ENCODE measurements around the gene NOD2.

The NOD2 gene

DNA sequence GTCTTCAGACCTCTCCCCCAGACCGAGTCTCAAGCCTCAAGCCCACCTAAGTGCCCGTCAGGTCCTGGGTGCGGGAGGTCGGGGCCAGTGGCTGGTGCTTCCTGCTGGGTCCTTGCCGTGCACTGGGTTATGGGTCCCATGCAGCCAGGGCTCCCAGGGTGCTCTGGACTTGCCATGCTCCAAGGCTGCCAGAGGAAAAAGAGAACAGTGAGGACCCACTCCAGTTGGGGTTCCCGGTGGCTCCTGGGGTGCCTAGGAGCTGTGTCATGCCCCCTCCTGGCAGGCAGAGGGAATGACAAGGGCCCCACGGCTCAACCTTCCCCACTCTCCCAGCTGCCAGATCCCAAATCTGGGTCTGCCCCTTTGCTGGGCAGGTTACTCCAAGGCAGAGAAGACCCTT lies 16.1 kb upstream of the NOD2 start:
- TF ChIP-seq GATA2 (IDR thresholded peaks at IDR 0.05; ENCODE audit: low read depth, low read length) = no peak
- TF ChIP-seq GATA3 (IDR thresholded peaks at IDR 0.05; ENCODE audit: low read depth, low read length) = no peak

DNA sequence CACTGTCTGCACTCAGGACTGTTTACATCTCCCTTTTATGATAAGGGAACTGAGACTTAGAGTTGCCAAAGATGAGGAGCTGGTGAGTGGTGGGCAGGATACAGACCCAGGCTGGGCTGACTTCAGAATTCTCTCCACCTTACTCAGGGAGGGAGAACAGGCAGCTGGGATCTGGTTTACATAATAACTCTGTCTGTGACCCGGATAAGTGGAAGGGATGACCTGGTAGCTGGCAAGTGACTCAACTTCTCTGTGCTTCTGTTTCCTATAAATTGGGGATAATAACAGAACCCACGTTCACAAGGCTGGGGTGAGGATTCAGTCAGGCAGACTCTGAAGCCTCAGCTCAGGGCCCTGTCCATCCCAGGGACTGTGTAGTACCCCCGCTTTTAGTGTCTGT lies 14.9 kb upstream of the NOD2 start:
- TF ChIP-seq GATA2 (IDR thresholded peaks at IDR 0.05; ENCODE audit: low read depth, low read length) = no peak
- no peak for TF ChIP-seq GATA3 (IDR thresholded peaks at IDR 0.05; ENCODE audit: low read depth, low read length)

DNA sequence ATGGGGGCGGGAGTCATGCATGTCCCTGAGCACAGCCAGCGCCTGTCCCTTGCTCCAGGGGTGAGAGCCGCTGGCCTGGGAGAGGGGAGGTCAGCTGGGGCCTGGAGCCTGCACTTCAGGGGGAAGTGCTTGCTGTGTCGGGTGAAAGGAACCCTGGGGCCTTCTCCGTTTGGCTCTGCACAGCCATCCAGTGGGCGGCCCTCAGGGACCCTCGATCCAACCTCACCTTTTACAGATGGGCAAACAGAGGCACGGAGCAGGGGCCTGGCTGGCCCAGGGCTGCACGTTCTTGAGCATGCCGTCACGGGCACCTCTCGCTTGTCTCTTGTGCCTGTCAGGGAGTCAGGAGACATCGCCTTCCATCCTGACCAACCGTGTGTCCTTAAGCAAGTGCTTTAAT lies 14.1 kb upstream of the NOD2 start:
- TF ChIP-seq GATA3 (IDR thresholded peaks at IDR 0.05; ENCODE audit: low read depth, low read length) (no peak), GATA2 (IDR thresholded peaks at IDR 0.05; ENCODE audit: low read depth, low read length) (no peak)

DNA sequence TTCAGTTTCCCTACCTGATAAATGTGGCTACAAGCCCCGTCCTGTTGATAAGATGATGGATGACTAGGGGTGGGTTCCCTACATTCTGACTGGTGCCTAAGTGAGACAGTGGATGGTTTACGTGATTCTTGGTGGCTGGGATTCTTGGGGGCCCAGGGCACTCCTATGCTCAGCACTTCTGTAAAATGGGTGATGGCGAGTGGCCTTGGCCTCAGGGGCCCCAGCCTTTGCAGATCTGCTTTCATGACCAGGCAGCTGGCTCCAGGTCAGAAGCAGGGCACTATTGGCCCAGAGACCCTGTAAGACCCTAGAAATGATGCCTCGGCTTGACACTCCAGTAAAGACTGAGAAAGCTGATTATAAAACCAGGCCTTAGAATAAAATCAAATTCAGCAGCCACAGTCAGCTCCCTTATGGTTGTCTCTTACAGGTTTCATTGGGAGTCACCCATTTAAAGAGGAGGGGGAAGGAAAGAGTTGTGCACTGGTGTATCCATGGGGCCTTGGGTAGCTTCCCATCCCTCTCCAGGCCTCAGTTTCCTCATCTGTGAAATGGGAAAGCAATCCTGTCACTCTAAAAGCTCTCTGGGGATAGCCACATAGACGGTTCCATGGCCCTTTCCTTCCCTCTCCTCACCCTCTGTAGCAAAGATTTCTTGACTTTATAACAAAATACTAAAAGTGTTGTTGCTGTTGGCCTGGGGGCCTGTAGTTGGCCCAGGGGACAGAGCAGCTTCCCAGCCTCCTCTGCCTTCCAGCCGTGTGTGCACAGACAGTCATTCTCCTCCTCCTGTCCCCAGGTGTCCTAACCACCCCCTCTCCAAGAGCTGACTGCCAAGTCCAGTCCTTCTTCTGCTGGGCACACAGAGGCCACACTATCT lies 13.5 kb upstream of the NOD2 start:
- TF ChIP-seq GATA2 (IDR thresholded peaks at IDR 0.05; ENCODE audit: low read depth, low read length) = no peak
- no peak for TF ChIP-seq GATA3 (IDR thresholded peaks at IDR 0.05; ENCODE audit: low read depth, low read length)

DNA sequence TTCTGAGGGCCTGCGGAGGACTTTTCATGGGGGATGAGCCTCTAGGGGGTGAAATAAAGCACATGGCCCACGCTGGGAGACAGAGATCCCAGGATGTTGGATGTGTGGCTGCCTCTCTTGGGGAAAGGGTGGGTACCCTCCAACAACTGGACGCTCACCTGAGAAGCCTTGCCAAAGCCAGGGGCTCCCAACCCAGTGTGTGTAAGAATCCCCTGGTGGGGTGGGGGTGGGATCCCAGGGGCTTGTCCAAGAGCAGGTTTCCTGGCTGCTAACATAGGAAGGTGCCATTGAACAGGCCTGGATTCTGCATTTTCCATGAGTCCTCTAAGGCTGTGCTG lies 12.9 kb upstream of the NOD2 start:
- no peak for TF ChIP-seq GATA2 (IDR thresholded peaks at IDR 0.05; ENCODE audit: low read depth, low read length)
- TF ChIP-seq GATA3 (IDR thresholded peaks at IDR 0.05; ENCODE audit: low read depth, low read length) = no peak

DNA sequence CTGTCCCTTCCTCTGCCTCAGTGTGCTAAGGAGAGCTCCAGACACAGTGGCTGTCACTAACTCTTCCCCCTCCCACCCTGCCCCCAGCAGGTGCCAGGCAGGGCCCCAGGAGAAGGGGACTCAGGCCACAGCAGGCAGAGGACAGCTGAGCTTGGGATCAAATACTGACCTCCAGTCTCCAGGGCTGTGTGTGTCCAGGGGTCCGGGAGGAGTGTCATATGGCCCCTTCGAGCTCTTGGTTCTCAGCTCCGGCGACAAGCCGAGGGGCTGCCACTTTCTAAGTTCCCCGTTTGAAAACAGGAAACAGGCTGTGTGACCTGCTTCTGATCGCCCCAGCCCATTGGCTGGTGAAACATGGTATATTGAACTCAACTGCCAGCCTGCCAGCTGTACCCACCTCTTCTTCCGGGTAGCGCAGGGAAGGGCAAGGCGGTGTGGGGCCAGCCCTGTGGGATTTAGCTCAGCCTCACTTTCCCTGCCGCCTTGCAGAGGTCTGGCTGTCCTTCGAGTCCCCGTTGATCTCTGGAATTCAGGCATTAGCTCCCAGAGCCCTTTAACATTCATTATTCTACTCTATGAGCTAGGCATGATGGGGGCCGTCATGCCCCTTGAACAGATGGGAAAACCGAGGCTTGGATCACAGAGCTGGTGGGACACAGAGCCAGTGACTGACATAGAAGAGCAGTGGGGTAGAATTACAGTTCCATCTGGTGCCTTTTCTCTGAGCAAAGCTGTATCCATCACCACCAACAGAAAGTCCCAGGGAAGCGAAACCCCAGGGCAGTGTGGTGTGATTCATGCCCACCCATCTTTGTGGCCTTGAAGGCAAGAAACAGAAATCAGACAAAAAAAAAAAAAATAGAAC lies 12.2 kb upstream of the NOD2 start, which contains the start of gene SNX20:
TSS of gene SNX20 (minus strand) at position 292 of the 865 bp plus-strand sequence. CDS start 3,786 bp downstream, outside the sequence.
- TF ChIP-seq GATA3 (IDR thresholded peaks at IDR 0.05; ENCODE audit: low read depth, low read length) (no peak), GATA2 (IDR thresholded peaks at IDR 0.05; ENCODE audit: low read depth, low read length) (no peak)

DNA sequence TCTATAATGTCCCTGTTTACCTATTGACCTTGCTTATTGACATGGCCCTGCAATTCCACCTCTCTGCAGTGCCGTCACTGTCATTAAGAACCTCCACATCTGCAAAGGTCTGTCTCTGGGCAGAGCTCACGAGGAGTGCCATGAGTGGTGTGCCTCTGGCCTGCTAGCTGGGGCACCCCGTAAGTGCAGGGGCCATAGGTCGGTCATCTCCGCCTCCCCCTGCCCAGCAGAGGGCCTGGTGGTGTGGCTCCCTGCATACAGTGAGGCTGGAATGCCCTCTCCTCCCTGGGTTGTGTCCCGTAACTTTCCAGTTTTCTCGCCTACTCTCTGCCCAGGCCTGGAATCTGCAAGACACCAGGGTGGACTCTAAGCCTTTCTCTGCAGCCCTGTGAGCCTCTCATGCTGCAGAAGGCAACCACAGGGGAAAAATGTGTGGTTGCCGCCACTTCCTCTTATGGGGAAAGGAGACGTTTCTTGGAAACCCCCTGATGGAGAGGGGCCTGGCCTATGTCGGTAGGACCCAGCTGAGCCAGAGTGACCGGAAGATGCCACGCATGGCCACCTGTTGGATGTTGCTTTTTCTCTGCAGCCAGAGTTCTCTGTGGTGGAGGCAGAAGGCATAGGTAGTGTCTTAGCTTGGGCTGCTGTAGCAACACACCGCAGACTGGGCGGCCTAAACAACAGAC lies 9.6 kb upstream of the NOD2 start:
- TF ChIP-seq GATA2 (IDR thresholded peaks at IDR 0.05; ENCODE audit: low read depth, low read length) (no peak), GATA3 (IDR thresholded peaks at IDR 0.05; ENCODE audit: low read depth, low read length) (no peak)

DNA sequence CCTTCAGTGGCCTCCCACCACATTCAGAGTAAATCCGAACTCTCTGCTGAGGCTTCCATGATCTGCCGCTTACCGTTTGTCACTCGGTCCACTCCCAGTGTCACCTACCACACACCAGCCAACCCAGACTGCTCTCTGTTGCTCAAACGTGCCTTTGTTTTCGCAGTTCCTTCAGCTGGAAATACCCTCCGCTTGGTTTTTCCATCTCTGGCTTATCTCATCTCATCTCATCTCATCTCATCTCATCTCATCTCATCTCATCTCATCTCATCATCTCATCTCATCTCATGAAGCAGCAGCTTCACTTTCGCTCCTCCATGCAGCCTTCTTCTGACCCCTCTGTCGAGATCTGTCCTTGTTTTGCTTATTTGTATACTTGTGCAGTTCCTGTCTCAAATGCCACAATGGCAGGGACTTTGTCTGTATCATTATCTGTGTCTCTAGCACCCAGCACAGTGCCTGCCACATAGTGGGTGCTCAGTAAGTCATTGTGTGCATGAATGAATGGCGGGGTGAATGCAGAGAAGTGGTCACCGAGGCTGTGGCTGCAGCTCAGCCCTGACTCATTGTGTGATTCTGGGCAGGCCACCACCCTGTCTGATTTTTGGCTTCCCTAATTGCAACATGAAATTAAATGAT lies 8.5 kb upstream of the NOD2 start:
- no peak for TF ChIP-seq GATA3 (IDR thresholded peaks at IDR 0.05; ENCODE audit: low read depth, low read length)
- no peak for TF ChIP-seq GATA2 (IDR thresholded peaks at IDR 0.05; ENCODE audit: low read depth, low read length)

DNA sequence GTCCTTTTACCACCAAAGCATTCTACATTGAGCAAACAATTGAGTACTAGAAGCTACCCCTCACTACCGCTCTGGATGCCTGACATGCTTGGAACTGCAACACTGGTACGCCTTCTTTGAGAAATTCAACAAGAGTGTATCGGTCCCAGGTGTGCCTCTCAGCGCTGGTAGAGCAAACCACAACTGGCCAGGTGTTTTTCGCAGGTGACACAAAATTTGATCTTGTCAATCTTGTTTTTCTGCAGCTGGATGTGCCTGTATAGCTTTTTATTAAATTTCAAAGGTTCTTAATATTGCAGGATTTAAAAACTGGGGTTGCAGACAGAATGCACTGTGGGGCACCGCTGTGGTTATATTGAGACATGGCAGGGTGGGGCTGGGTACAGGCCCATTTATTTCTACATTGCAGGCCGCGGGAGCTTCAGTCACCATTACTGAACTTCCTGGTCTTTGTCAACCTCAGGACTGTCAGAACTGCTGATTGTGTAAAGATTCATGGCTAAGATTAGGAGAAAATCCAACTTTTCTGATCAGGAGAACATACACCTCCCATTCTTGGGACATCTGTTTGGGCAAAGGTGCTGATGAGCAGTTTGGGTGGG lies 7.8 kb upstream of the NOD2 start:
- no peak for TF ChIP-seq GATA2 (IDR thresholded peaks at IDR 0.05; ENCODE audit: low read depth, low read length)
- TF ChIP-seq GATA3 (IDR thresholded peaks at IDR 0.05; ENCODE audit: low read depth, low read length) = no peak

DNA sequence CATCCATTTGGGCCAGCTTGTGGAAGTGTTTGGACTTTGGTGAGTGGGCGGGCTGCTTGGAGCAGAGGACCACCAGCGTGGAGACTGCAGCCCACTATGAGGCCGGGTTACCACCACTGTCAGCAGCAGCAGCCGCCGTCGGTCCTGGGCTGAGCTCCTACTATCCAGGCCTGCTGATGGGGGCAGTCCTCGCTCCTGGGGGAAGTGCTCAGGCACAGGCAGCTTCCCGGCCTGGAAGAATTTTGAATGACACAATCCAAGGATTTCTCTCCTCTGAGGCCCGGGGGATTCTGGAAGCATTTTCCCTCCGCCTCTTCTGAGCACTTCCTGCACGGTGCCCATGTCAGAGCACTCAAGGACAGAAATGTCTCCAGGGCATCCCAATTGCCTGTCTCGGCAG lies 5.3 kb upstream of the NOD2 start:
- no peak for TF ChIP-seq GATA3 (IDR thresholded peaks at IDR 0.05; ENCODE audit: low read depth, low read length)
- TF ChIP-seq GATA2 (IDR thresholded peaks at IDR 0.05; ENCODE audit: low read depth, low read length) = no peak

DNA sequence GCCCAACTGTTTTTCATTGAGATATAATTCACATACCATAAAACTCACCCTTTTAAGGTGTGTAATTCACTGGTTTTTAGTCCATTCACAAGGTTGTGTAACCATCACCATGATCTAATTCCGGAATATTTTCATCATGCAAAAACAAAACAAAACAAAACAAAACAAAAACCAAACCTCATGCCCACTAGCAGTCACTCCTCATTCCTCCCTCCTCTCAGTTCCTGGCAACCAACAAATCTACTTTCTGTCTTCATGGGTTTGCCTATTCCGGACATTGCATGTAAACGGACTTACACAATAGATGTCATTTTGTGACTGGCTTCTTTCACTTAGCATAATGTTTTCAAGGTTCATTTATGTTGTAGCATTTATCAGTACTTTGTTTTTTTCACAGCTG lies 4.5 kb upstream of the NOD2 start:
- TF ChIP-seq GATA2 (IDR thresholded peaks at IDR 0.05; ENCODE audit: low read depth, low read length) (no peak), GATA3 (IDR thresholded peaks at IDR 0.05; ENCODE audit: low read depth, low read length) (no peak)

DNA sequence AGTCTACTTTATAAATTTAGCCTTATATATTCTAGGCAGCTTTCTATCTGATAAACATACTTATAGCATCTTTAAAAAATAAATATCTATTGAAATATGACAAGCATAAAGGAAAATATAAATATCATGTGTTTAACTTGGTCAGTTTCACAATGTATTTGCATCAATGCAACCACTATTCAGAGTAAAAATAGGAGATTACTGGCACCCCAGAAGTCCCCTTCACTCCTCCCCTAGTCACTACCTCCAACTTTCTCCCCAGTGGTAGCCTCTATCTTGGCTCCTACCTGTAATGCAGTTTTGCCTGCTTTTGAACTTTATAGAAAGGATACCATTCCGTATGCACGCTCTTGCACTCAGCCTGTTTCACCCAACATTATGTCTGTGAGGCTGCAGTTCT lies 3.2 kb upstream of the NOD2 start:
- no peak for TF ChIP-seq GATA3 (IDR thresholded peaks at IDR 0.05; ENCODE audit: low read depth, low read length)
- TF ChIP-seq GATA2 (IDR thresholded peaks at IDR 0.05; ENCODE audit: low read depth, low read length) = no peak

DNA sequence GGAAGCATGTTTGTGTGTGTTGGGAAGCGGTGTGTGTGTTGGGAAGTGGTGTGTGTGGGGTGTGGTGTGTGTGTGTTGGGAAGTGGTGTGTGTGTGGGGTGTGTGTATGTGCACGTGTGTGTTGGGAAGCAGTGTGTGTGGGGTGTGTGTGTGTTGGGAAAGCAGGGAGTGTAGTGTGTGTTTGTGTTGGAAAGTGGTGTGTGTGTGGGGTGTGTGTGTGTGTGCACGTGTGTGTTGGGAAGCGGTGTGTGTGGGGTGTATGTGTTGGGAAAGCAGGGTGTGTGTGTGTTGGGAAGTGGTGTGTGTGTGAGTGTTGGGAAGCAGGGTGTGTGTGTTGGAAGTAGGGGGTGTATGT lies 785 bp upstream of the NOD2 start:
- TF ChIP-seq GATA3 (IDR thresholded peaks at IDR 0.05; ENCODE audit: low read depth, low read length) (no peak), GATA2 (IDR thresholded peaks at IDR 0.05; ENCODE audit: low read depth, low read length) (no peak)

Data from SH-SY5Y (cell line).